ENCODE data around the gene RAB3GAP2.
"Not testable (repeated sequence)": the region's sequence is repeated elsewhere in the genome, so short reads cannot be mapped to it uniquely, and the experiment has no call there.

RAB3GAP2 gene

DNA sequence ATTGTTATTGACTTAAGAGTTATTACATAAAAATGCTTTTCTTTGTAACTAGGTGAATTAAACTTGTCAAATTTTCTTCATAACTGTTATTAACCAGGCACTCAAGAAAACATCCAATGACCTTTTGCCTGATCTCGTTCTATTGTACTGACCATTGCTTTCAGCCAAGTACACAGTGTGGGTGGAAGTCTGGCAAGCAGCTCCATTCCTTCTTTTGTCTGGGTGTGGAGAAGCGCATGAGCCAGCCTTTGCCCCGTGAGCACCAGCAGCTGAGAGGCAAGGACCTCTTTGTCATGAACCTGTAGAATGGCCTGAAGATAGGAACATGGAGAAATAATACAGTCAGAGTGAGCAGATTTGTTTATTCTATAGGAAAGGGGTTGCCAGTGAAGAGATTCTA, 120.8 kb downstream of the RAB3GAP2 start:
- no peak for DNase-seq (ENCODE audit: low read depth in 2 of 3, low spot score in 1 of 3)

DNA sequence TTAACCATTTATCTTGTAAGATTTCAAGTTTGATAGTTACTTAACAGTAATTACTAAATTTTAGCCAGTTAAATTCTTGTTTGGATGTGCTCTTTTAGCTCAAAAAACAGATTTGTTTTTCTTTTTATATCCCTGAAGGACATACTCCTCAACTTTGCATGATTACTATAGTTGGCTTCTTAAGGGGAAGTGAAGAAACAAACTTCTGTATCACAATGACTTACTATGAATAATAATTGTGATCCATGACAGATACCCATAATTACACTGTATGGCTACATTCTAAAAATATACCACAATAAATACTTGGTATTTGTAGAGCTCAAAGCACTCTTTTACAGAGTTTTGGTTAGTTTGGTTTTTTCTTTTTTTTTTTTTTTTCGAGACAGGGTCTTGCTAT, 122.5 kb downstream of the RAB3GAP2 start:
- DNase-seq (ENCODE audit: low read depth in 2 of 3, low spot score in 1 of 3): no peak

GRCh38 chr1:220144051-220144450, 128.2 kb downstream of the RAB3GAP2 start:
- no peak for DNase-seq (ENCODE audit: low read depth in 2 of 3, low spot score in 1 of 3)

DNA sequence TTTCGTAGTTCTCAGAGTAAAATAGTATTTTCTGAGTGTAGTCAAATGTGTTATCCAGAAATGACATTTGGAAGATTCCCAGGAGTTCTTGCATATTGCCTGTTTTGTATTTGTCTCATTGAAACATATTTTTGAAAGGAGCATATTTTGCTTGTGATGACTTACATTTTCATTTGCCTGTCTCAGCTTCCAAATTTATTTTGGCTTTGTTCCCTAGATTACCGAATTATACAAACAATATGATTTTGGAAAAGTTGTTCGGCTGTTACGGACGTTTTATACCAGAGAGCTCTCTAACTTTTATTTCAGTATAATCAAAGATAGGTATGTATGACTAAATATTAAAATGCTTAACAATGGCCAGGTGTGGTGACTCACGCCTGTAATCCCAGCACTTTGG, 132.3 kb downstream of the RAB3GAP2 start:
- no peak for DNase-seq (ENCODE audit: low read depth in 2 of 3, low spot score in 1 of 3)

DNA sequence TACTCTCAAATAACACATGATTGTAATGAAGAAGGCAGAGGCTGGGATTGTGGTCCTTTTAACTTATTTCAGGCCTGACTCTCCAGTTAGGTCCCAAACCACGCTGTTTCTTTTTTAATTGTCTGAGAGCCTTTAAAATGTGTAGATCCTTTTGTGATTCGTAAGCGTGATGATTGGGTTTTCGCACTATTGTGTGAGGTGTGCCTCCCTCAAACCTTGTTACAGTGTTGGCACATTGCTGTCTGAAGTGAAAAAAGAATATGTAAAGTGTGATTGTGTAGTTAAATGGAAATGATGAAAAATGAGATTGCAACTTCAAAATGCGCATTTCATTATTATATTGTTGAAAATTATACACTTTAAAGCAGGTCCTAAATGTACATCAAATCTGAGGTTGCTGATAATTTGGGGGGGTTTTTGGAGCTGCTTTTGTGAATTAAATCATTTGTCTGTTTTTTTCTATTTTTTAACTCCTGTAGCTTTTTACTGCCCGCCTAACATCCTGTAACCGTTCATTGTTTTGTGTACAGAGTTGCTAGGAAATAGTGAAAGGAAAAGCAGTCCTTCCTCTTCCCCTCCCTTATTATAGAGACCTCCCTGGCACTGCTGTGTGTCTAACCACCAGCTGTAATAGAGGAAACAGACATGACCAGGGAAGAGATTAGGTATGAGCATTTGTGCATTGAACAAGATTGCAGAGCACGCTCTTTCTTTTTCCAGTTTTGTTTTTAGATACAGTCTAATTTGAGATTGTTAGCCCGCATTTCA, 135.1 kb downstream of the RAB3GAP2 start:
- no peak for DNase-seq (ENCODE audit: low read depth in 2 of 3, low spot score in 1 of 3)

DNA sequence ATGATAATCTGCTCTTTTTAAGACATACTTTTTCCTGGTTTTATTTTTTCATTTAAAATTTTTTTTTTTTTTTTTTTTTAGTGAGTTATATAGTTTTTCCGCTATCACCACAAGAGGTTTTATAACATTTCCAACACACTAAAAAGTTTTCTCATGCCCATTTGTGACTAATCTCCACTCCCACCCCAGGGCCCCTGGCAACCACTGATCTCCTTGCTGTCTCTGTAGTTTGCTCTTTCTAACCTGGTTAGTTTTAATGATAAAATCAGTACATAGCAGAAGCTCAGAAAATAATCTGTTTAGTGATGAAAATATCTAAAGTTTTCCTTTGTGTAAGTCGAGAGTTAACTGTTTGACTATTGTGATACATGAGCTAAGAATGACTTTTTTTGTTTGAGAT, 136.5 kb downstream of the RAB3GAP2 start:
- DNase-seq (ENCODE audit: low read depth in 2 of 3, low spot score in 1 of 3): no peak

DNA sequence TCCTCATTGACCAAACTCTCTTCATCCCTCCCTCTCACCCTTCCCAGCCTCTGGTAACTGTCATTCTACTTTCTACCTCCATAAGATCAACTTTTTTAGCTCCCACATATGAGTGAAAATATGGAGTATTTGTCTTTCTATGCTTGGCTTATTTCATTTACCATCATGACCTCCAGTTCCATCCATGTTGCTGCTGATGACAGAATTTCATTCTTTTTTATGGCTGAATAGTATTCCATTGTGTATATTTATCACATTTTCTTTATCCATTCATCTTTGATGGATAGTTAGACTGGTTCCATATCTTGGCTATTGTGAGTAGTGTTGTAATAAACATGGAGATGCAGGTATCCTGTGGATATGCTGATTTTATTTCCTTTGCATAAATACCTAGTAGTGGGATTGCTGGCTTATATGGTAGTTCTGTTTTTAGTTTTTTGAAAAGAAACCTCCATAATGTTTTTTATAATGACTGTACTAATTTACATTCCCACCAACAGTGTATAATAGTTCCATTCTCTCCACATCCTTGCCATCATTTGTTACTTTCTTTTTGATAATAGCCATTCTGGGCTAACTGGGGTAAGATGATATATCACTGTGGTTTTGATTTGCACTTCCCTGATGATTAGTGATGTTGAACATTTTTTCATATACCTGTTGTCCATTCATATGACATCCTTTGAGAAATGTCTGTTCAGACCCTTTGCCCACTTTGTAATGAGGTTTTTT, 142.6 kb downstream of the RAB3GAP2 start:
- no peak for DNase-seq (ENCODE audit: low read depth in 2 of 3, low spot score in 1 of 3)

DNA sequence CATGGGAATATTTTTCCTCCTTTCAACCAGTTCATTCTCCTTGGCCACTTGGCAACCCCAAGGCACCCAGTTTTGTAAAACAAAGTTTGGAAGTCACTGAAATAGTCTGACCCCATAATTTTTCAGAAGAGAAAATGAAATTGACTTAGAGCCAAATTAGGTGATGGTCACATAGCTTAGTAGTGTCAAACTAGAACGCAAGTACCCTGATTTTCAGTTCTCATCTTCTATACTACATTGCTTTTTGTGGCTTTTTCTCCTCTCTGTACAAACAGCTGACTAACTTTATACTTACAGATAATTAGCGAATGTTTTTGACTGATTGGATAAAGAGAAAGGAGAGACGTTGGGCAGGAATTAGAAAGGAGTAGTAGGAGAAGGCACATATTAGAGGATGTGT, 145.2 kb downstream of the RAB3GAP2 start:
- no peak for DNase-seq (ENCODE audit: low read depth in 2 of 3, low spot score in 1 of 3)

- no peak for DNase-seq (ENCODE audit: low read depth in 2 of 3, low spot score in 1 of 3)
Observed at GRCh38 chr1:220124542-220124941, 147.7 kb downstream of the RAB3GAP2 start.

DNA sequence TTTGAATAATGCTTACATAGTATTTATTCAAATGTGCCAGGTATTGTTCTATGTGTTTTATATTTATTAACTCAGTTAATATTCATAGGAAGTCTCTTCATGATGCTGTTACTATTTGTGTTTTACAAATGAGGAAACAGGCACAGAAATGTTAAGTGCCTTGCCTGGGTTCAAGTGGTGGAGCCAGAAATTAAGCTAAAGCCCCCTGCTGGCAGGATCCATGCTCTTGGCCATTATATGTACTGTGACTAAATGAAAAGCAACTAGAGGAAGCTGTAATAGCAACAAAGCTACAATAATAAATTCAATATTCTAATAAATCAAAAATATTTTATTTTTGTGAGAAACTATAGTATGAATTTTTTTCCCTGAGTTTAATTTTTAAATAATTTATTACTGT, 148.4 kb downstream of the RAB3GAP2 start:
- DNase-seq (ENCODE audit: low read depth in 2 of 3, low spot score in 1 of 3): no peak

DNA sequence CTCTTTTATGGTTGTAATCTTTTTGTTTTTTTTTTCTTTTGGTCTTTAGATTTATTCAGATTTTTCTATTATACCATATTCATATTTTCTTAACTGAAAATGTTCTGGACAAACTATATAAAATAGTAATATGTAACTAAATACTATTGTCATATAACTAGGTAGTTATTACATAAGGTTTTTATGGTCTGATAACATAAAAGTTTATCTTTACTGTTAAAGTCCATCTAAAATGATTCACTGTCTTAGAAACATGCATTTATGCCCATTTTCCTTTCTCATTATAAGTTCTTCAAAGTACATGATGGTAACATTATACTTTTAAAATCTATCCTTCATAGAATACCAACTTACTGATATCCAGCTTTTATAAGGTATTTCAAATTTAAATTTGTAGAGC, 149.2 kb downstream of the RAB3GAP2 start:
- no peak for DNase-seq (ENCODE audit: low read depth in 2 of 3, low spot score in 1 of 3)

- DNase-seq (ENCODE audit: low read depth in 2 of 3, low spot score in 1 of 3): no peak
Observed at GRCh38 chr1:220121791-220122530, 150.3 kb downstream of the RAB3GAP2 start.

- no peak for DNase-seq (ENCODE audit: low read depth in 2 of 3, low spot score in 1 of 3)
Observed at GRCh38 chr1:220119043-220119512, 153.2 kb downstream of the RAB3GAP2 start.

DNA sequence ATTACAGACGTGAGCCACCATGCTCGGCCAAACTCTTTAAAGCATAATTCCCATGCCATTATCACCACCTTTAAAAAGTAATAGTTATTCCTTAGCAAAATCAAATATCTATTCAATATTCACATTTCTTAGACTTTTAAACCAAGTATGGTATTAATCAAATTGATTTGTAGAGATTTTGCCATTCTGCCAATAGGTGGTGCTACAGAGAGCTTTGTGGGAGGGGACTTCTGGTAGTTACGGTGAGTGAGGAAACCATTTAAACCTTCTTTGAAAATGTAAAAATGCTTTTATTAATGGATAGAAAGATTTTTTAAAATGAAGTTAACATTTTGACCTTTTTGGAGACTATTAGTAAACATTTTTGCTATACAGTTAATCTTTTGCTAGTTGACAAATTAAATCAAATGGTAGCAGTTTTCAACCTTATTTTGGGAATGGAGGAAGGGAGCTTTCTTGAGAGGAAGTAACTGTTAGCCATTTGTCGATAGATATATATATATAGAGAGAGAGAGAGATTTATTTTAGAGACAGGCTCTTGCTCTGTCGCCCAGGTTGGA, 159.0 kb downstream of the RAB3GAP2 start:
- peak in 1 of 3 donors; percentile 20 for DNase-seq (ENCODE audit: low read depth in 2 of 3, low spot score in 1 of 3)

- DNase-seq (ENCODE audit: low read depth in 2 of 3, low spot score in 1 of 3): not testable (repeated sequence)
Observed at GRCh38 chr1:220112600-220112999, 159.7 kb downstream of the RAB3GAP2 start.

DNA sequence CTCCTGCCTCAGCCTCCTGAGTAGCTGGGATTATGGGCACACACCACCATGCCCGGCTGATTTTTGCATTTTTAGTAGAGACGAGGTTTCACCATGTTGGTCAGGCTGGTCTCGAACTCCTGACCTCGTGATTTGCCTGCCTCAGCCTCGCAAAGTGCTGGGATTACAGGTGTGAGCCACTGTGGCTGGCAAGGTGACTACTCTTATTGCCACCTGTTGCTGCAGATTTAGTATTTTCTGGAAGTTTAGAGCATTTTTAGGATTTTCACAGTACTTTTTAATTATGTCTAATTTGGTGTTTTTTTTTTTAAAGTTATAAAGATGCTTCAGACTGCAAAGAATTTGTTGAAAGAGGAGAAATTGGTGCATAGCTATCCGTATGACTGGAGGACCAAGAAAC, 161.8 kb downstream of the RAB3GAP2 start:
- DNase-seq (ENCODE audit: low read depth in 2 of 3, low spot score in 1 of 3): not testable (repeated sequence)

DNA sequence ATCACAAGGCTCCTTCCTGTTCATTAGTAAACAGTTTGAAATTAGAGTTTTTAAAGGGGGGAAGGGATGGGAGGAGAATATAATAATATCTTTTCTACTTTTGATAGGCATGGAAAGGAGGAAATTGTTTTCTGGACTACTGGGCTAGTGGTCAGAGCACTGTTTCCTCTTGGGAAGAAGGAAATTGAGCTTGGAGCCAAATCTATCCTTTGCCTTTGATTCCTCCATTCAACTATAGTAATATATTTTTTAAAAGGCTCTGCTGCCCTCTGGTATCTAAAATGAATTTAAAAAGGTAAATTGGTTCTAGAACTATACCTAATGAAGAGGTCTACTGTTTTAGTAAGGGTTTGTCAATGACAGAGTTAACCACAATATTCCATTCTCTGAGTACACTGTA, 172.4 kb downstream of the RAB3GAP2 start:
- DNase-seq (ENCODE audit: low read depth in 2 of 3, low spot score in 1 of 3): no peak
